GM19328 (cell line): ENCODE measurements around the gene CPSF6.

Experiments
- ATAC-seq: cut with Tn5 transposase; IDR thresholded peaks from one replicate; pipeline ENCODE4 v1.9.1; 2021; ENCODE audit warnings: mild to moderate bottlenecking, moderate library complexity; ENCODE audit not compliant: unreplicated experiment

The CPSF6 gene

DNA sequence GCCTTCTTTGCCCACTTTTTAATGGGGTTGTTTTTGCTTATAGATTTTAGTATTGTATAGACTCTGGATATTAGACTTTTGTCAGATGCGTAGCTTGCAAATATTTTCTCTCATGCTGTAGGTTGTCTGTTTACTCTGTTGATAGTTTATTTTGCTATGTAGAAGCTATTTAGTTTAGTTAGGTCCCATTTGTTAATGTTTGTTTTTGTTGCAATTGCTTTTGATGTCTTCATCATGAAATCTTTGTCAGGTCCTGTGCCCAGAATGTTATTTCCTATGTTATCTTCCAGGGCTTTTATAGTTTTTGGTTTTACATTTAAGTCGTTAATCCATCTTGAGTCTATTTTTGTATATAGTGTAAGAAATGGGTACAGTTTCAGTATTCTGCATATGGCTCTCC lies 78.9 kb downstream of the CPSF6 start:
- ATAC-seq = no peak

DNA sequence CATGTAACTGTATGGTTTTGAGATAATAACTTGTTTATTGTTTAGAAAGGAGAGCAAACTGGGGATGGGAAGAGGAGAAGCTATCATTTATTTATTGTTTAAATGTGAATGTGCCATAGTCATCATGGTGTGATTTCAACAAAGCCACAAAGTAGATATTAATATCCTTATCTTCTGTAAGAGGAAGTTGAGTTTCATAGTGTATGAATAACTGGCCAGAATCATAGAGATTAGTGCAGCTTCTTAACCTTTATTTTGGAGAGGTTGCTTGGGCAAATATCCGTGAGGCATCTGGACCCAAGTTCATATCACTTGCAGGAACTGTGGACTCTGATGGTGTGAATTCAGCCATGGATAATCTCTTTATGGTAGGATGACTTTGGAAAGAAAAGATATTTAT lies 82.0 kb downstream of the CPSF6 start:
- no peak for ATAC-seq
